Endothelial cell (in vitro differentiated cells): Measurements from ENCODE around the gene OR5I1. TPM values are rescaled to one million over a fixed set of nuclear protein-coding genes. Genes with fewer than 3 reads are reported as not detected.

Experiments
- DNase-seq: peaks from one replicate; pipeline ENCODE4 v3.0.0; 2021; ENCODE audit warnings: low spot score
- H3K27ac Mint-ChIP-seq: one replicate; pipeline ENCODE4 v1.8.0; 2021; ENCODE audit warnings: mixed read lengths, inconsistent platforms; ENCODE audit not compliant: unreplicated experiment
- H3K27me3 Mint-ChIP-seq: one replicate; pipeline ENCODE4 v1.8.0; 2021; ENCODE audit warnings: mild to moderate bottlenecking, moderate library complexity, mixed read lengths, inconsistent platforms; ENCODE audit not compliant: unreplicated experiment
- H3K36me3 Mint-ChIP-seq: one replicate; pipeline ENCODE4 v1.8.0; 2021; ENCODE audit warnings: mild to moderate bottlenecking, low read depth, mixed read lengths, inconsistent platforms; ENCODE audit not compliant: unreplicated experiment
- H3K4me1 Mint-ChIP-seq: one replicate; pipeline ENCODE4 v1.8.0; 2021; ENCODE audit warnings: mild to moderate bottlenecking, mixed read lengths, inconsistent platforms; ENCODE audit not compliant: unreplicated experiment
- H3K4me3 Mint-ChIP-seq: one replicate; pipeline ENCODE4 v1.8.0; 2021; ENCODE audit warnings: mild to moderate bottlenecking, mixed read lengths, inconsistent platforms; ENCODE audit not compliant: unreplicated experiment
- H3K9me3 Mint-ChIP-seq: one replicate; pipeline ENCODE4 v1.8.0; 2021; ENCODE audit warnings: mixed read lengths, inconsistent platforms; ENCODE audit not compliant: unreplicated experiment
- CTCF ChIP-seq: fragments of 200-600 bp; sonication (generic); IDR thresholded peaks from one replicate; pipeline ENCODE4 v1.5.0; 2021; ENCODE audit warnings: antibody characterized with exemption; ENCODE audit not compliant: unreplicated experiment
- long read RNA-seq: library from polyadenylated mRNA; unstranded; transcript quantifications from one replicate; pipeline ENCODE4 v2.0.0, GENCODE V29; 2020; ENCODE audit not compliant: unreplicated experiment
- total RNA-seq: library from RNA; stranded (reverse); fragmentation: NEBNext Ultra II Directional; extraction: Animal tissue kit (Norgen Biotek cat#: 25700); gene quantifications from one replicate; pipeline ENCODE4 v1.2.1, GENCODE V29; 2021; ENCODE audit not compliant: unreplicated experiment

OR5I1 gene
- total RNA-seq = not detected
- long read RNA-seq = 0 reads

GRCh38 chr11:55936300-55936699 lies at the start of gene OR5I1:
Gene OR5I1, minus strand, starts transcription at chr11:55936400. Its CDS starts 0 bp downstream, at chr11:55936400.
- H3K27me3 Mint-ChIP-seq = no peaks in the 10 kb centered on the region
- H3K9me3 Mint-ChIP-seq = no peaks in the 10 kb centered on the region

GRCh38 chr11:55970935-55971334 lies 34.7 kb upstream of the OR5I1 start:
- H3K4me3 Mint-ChIP-seq = no peak overlapping the region
- no peaks in the 10 kb centered on the region for H3K27me3 Mint-ChIP-seq
- H3K36me3 Mint-ChIP-seq = no peaks in the 10 kb centered on the region
- no peaks in the 10 kb centered on the region for H3K9me3 Mint-ChIP-seq
- H3K27ac Mint-ChIP-seq = no peak overlapping the region
- DNase-seq = no peak
- no peaks in the 10 kb centered on the region for H3K4me1 Mint-ChIP-seq
- TF ChIP-seq CTCF = no peak

More at GRCh38 chr11:55936300-55936699, at the start of gene OR5I1:
- no peaks in the 10 kb centered on the region for H3K4me1 Mint-ChIP-seq
- H3K4me3 Mint-ChIP-seq = no peak within 1 kb of the TSS
- H3K27ac Mint-ChIP-seq = no peak within 1 kb of the TSS
- no peak for TF ChIP-seq CTCF
- no peaks in the 10 kb centered on the region for H3K36me3 Mint-ChIP-seq
- DNase-seq = no peak

- H3K36me3 Mint-ChIP-seq = no peaks in the 10 kb centered on the region
- H3K27ac Mint-ChIP-seq = no peak within 1 kb of the TSS
- no peaks in the 10 kb centered on the region for H3K4me1 Mint-ChIP-seq
- H3K9me3 Mint-ChIP-seq = no peaks in the 10 kb centered on the region
- TF ChIP-seq CTCF = no peak
- no peak within 1 kb of the TSS for H3K4me3 Mint-ChIP-seq
- no peak for DNase-seq
- no peaks in the 10 kb centered on the region for H3K27me3 Mint-ChIP-seq
Measured at GRCh38 chr11:55969845-55970244, 33.6 kb upstream of the OR5I1 start, which contains the start of gene OR10AG1. Gene OR10AG1, minus strand, starts transcription at chr11:55969945. Its CDS starts 38 bp downstream, at chr11:55969907.

- no peak overlapping the region for H3K4me3 Mint-ChIP-seq
- H3K4me1 Mint-ChIP-seq = no peaks in the 10 kb centered on the region
- no peak for TF ChIP-seq CTCF
- H3K27me3 Mint-ChIP-seq = no peaks in the 10 kb centered on the region
- no peak overlapping the region for H3K27ac Mint-ChIP-seq
- no peaks in the 10 kb centered on the region for H3K9me3 Mint-ChIP-seq
- no peaks in the 10 kb centered on the region for H3K36me3 Mint-ChIP-seq
- DNase-seq = no peak
Measured at GRCh38 chr11:55967914-55968313, 31.7 kb upstream of the OR5I1 start.

- Mint-ChIP-seq H3K4me3 (no peak overlapping the region), H3K27me3 (no peaks in the 10 kb centered on the region), H3K9me3 (no peaks in the 10 kb centered on the region), H3K36me3 (no peaks in the 10 kb centered on the region), H3K4me1 (no peaks in the 10 kb centered on the region), H3K27ac (no peak overlapping the region)
- no peak for DNase-seq
- no peak for TF ChIP-seq CTCF
Measured at GRCh38 chr11:55966391-55966790, 30.2 kb upstream of the OR5I1 start.
